GM19455 (cell line): Measurements from ENCODE around the gene EFCAB14.
"Not testable (repeated sequence)": the region's sequence is repeated elsewhere in the genome, so short reads cannot be mapped to it uniquely, and the experiment has no call there.

ENCODE experiments used
- ATAC-seq: cut with Tn5 transposase; IDR thresholded peaks from one replicate; pipeline ENCODE4 v1.9.1; 2021; ENCODE audit not compliant: unreplicated experiment

EFCAB14 gene

DNA sequence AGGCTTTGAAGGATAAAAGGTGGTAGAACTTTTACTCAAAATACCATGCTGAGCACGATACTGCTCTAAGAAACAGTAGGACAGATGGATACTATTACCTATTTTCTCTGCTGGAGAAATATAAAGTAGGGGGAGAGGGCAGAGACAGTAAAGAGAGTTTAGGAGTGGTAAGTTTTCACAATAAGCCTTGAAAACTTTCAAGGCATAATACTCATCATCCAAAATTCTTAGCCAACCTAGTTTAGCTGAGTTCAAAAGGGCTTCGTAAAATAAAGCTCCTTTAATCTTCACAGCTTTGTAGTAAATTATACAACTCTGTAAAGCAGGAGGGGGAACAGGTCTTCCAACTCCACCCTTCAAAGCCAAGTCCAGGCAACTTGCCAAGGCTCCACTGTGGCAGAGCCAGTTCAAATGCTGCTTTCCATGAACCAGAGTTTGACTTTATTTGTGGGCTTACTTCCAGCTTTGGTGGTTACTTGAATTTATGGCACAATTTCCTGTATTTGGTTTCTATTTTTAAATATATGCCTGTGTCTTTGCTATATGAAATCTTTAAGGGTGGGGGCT, 31.7 kb downstream of the EFCAB14 start:
- ATAC-seq: no peak

DNA sequence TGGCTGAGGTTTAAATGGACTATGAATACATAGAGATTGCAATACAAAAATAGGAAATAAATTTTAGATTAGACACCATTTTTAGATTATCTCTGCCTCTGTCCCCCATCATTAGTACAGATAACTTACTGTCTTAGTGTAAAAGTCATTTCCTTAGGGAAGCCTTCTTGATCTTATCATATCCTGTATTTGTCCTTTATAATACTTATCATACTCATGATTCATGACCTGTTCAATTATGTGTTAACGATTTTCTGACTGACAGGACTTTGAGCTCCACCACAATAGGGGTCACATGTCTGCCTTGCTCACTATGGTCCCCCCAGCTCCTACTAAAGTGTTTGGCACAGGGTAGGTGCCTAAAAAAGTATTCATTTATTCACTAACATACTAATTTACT, 32.7 kb downstream of the EFCAB14 start:
- ATAC-seq: no peak

DNA sequence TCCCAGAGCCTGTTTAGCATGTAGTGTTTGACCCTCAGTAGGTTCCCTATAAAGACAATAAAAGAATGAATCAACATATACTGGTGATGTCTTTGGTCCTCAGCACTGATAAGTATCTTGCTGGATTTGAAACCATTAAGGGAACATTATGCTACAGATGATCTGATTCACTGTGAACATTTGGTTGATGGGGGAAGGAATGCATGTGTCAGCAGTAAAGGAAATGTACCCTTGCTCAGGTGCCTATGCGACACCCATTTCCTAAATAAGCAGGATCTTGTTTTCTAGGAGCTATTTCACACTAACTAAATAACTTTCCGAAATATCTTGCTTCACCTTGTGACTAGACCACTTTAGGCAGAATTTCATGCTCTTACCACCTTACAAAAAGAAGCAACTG, 34.2 kb downstream of the EFCAB14 start:
- no peak for ATAC-seq

DNA sequence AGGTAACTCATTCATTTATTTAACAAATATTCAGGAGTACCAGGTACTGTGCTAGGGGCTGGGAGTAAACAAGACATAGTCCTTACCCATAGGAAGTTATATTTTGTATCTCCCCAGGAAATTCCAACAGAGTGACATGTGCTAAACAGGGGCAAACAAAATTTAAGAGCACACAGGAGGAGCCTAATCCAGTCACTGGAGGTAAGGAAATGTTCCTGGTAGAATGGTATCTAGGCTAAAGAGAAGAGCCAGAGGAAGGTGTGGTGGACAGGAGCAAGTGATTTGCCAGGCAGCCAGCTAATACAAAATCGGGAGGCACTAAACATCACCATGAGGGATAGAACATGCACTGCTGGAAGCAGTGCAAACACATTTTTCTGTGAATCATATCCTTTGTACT, 36.9 kb downstream of the EFCAB14 start:
- ATAC-seq: no peak

DNA sequence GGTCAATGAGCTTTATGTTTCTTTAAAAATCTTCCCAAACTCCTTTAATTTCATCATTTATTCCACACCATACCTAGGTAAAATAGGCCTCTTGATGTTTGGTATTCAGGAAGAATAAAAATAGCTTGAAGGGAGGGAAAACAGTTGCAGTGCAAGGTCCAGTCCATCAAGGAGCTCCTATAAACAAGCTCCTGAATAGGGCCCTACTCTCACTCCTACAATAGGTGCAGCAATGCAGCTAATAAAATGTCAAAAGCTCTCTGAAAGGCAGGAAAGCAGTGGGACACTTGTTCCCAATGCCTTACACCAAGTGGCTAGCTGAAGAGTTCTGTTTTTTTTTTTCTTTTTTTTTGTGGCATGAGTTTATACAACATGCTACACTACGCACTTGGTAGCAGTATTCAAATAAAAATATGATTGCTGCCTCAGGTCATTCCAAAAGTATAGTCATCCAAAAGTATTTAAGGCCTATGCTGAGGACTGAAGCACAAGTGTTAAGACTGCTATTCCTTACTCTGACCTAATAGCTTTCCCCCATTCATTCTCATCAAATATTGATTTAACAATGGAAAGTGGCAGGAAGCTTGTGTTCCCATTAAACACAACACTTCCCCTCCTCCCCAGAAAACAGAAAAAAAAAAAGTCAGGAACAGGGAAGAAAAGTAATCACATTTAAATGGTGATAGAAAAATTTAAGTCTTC, 37.4 kb downstream of the EFCAB14 start:
- no peak for ATAC-seq

DNA sequence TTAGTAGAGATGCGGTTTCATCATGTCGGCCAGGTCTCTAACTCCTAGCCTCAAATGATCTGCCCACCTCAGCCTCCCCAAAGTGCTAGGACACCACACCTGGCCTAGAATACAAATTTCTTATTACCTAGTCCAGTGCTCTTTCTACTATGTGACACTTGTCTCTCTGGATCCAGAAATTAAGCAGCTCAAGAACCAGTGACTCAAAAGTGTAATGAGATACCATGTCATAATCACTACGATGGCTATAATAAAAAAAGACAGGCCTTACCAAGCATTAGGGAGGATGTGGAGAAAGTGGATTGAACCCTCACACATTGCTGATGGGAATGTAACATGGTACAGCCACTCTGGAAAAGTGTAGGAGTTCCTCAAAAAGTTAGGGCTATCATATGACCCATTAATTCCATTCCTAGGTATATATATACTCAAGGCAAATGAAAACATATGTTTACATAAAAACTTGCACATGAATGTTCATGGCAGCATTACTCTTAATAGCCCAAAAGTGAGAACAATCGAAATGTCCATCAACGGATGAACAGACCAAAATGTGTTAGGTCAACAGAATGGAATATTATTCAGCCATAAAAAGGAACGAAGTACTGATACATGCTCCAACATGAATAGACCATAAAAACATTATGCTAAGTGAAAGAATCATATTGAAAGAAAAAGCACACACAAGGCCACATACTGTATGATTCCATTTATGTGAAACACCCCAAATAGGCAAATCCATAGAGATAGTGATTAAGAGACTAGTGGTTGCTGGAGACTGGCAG, 38.9 kb downstream of the EFCAB14 start:
- ATAC-seq: no peak

DNA sequence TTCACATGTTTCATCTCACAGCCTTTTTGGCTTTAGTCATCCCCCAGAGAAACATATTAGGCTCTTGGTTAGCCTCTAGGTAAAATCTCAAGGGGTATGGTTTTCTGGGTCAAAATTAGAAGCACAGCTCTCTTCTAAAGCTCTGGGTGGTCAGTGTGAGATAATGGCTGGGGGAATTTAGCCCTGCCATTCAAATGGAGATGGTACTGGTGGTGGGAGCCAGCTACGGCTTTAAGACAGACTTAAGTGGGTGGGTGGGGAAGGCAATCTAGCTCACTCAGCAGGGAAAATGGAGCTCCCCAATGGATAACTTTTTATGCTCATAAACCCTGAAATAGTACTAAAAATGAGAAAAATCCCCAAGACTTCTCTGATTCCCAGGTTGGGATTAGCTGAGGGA, 41.6 kb downstream of the EFCAB14 start:
- ATAC-seq: no peak

DNA sequence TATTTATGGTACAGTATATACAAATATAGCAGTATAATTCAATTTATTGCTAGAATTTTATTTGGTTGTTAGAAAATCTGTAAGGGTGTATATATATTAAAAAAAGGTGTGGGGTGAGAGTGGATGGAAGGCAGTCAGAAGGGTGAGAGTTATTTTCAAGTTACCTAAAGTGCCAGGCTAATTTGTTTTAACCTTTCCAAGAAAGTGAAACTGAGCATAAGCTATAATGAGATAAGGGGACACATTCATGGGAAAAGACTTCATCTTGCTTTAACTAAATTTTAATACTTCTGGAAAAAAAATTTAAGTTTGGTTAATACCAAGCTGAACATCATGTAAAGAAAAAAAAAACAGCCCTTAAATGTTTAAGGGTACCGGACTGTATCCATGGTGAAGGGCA, 42.4 kb downstream of the EFCAB14 start:
- ATAC-seq: no peak

DNA sequence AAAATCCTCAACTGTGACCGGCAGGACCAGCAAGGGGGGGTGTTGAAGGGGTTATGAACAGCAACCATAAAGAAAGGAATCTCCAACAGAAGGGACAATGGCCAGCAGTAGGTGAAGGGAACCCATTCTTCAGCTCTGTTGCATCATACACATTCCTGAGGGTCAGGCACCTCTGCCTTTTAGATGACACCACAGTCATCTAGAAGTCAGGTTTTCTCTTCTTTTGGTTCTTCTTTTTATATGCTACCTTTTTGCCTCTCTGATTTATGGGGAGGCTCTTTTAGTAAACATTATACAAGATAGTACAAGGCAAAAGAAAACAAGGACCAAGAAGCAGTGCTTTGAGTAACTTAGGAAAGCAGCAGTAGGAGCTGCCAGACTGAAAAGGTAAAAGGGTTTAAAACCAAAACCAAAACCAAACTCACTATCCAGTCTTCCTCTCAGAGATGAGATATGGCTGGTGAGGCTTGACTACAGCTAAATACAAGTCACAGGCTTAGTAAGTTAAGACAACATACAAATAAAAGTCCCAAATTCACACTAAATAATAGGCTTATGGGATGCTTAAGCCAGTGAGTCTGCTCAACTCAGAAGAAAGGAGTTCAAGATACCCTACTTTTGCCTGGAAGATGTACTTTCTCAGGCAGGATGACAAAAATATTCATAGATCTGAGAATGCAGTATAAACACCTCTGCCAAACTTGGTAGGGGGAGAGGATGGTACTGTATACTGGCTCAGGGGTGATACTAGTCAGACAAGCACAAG, 43.2 kb downstream of the EFCAB14 start:
- no peak for ATAC-seq

DNA sequence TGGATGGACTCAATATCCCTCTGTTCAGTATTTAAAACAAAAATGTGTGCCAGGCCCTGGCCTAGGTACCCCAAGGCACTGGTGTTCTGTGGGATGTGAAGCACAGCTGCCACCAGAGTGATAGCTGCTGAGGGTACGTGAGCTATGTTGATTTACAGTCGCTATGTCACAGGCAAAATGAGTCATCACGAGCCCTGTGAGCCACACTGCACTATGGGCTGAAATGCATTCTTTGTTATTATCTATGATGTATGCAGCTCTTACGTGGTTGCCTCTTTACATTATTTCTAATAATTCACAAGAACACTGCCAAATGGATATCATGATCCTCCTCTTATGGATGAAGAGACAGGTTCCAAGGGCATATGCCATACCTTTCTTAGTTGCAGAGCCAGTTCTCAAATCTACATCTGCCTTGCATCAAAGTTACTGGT, 45.1 kb downstream of the EFCAB14 start:
- no peak for ATAC-seq

DNA sequence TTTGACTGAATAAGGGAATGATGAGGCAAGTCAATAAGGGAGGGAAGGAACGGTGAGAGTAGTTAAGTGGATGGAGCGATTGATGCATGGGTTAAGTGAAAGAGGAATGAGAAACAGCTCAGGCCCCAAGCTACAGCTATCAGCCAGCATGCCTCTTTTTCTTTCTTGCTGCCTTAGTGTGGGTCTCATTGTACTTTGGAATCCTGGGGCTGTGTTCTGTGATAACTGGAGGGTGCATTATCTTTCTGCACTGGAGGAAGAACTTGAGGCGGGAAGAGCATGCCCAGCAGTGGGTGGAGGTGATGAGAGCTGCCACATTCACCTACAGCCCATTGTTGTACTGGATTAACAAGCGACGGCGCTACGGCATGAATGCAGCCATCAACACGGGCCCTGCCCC, 46.2 kb downstream of the EFCAB14 start:
- ATAC-seq: no peak

DNA sequence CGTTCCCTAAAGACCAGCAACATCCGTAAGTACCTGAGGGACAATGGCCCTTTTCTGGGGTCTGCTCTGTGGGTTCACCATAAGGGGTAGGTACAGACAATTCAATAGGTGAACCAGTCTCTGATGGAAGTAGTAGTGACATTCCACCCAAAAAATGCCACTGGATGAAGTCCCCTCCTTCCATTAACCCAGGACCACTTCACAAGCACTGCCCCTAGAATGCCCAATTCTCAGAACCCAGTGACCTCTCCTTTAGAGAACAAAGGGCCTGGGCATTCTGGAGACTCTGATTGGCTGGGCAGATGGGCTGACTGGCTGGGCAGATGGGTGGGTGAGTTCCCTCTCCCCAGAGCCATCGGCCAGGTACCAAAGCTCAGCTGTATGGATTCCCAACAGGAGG, 47.4 kb downstream of the EFCAB14 start, which contains the start of gene TEX38:
TEX38 (plus strand) TSS at position 301 of the 400 bp plus-strand sequence; CDS start at position 382, 81 bp downstream.
- no peak for ATAC-seq

DNA sequence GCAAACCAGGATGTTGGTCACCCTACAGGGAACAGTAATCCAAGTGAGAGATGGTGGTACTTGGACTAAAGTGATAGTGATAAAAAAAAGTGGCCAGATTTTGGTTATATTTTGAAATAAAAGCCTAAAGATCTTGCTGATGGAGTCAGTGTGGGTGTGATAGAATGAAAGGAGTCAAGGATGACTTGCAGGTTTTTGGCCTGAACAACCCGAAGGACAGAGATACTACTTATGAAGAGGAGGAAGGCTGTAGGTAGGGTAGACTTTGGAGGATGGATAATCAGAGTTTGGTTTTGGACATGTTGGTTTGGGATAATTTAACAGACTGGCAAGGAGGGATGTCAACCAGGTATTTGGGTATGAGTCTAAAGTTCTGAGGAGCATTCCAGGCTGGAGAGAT, 48.8 kb downstream of the EFCAB14 start:
- ATAC-seq: no peak

DNA sequence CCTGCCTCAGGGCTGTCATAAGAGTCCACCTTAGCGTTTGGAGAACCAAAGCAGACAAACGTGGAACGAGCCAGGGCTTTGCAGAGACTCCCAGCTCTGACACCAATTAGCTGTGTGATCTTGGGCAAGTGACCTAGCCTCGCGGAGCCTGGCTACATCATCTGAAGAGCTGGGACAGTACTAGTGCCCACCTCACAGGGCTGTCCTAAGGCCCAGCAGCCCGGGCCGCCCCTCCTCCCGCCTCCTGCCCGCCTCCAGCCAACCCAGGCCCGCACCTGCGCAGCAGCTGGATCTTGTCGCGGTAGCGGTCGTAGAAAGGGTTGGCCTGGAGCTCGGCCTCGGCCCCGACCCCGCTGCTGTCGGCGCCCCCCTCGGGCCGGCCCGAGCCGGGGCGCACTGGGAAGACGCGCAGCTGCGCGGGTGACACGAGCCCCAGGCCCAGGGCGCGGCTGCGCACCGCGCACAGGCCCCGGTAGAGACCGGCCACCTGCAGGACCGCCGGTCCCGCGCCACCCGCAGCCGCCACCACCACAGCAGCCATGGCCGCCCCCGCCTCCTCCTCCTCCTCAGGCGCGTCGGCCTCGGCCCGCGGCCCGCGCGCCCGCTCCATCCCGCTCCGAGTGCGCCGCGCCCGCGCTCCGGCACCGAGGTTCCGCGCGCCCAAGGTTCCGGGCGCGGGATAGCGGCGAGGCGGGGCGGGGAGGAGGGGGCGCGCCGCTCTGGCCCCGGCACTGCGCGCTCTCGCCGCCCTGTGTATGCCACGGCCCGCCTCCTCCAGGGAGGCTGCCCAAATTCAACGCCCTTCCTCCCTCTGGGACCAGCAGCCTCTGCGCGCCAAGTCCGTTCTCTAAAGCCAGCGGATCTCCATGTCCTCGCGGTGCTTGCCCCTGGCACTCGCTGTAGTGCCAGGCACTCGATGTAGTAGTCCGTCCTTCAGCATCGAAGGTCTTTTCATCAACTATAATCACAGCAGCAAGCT, 50.8 kb downstream of the EFCAB14 start, which contains the start of gene ATPAF1:
ATPAF1 (minus strand) TSS at position 583 of the 979 bp plus-strand sequence; CDS start at position 541, 42 bp downstream.
- ATAC-seq: peak; percentile 70

DNA sequence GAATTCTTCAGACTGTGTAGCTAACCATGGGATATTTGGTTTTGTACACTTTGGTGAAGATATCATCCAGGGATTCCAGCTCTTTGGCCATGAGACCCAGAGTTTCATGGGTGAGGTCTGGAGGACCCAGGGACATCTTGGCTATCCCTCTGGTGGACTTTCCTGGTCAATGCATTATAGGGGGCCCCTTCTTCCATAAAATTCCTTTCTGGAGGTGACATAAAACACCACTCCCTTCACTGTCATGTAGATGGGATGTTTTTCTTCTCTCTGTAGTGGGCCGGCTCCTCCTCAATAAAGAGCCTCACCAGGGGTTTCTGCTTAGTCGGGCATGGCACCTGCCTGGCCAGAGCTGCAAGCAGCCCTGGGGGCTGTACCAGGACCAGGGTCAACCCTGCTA, 52.9 kb downstream of the EFCAB14 start:
- no peak for ATAC-seq

DNA sequence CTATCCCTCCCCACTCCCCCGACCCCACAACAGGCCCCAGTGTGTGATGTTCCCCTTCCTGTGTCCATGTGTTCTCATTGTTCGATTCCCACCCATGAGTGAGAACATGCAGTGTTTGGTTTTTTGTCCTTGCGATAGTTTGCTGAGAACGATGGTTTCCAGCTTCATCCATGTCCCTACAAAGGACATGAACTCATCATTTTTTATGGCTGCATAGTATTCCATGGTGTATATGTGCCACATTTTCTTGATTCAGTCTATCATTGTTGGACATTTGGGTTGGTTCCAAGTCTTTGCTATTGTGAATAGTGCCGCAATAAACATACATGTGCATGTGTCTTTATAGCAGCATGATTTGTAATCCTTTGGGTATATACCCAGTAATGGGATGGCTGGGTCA, 56.0 kb downstream of the EFCAB14 start:
- not testable (repeated sequence) for ATAC-seq

DNA sequence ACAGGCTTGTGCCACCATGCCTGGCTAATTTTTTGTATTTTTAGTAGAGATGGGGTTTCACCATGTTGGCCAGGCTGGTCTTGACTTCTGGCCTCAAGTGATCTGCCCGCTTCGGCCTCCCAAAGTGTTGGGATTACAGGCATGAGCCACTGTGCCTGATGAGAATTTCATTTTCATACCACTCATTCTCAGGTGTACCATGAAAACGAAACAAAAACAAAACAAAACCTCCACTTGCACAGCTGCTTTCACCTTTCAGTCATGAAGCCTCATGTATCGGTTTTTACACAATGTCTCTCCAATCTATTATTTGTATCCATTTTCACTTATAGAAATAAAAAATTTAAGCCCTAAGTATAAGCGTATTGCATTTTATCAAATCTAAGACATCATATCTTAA, 58.8 kb downstream of the EFCAB14 start:
- ATAC-seq: peak; percentile 77

DNA sequence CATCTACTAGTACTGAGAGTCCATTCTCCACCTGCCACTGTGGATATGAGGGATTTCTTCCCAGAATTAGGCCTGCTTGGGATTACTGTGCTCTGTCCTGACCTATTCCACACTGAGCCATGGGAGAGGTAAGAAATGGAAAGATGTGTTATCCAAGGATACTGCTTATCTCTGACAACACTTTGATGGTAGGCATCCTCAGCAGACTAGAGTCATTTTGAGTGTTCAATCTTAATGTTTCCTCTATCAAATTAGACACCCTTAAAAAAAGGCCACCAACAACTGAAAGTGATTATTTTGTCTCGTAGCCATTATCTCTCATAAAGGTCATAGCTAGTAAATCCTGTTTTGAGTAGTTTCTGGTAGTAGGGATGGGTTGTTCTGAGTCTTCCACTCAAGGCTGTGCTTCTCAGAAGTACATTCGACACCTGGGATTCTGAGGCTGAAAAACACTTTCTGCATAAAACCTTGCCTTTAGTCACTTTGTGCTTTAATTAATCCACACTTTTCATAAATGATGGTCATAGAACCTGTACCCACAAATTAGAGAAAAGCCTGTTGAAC, 59.5 kb downstream of the EFCAB14 start:
- ATAC-seq: no peak

DNA sequence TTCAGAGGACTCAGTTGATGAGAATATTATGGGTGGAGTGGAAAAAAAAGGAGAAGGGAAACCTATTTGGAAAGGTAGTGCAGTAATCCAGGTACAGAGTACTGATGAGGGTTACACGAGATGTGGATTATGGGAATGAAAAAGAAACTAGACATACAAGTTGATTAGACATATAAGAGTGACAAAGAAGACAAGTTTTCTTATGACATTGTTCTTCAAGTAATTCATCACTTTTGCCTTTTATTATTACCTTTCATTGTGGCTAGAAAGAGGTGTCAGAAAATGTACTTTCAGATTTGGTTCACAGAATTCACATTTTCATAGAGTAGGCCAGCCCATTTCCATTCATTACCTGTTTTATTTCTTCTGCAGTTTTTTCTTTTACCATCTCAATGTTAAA, 61.1 kb downstream of the EFCAB14 start:
- no peak for ATAC-seq

DNA sequence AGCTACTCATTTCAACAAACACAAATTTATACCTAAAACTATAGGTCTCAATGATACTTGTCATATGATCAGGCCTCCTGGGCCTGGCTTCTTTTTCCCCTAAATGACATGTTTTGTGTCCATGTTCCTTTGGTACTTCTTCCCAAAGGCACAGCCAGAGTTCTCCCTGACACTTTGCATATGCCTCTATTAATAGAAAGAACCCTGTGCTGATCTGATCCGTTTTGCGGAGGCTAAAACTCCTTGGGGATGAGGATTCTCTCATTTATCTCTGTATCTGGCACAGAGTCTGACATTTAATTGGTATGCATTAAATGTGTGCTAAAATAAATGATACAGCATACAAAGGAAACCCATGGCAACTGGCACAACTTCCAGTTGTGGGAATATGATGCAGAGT, 62.3 kb downstream of the EFCAB14 start:
- no peak for ATAC-seq
